ENCODE results near the gene TM4SF4.
"Not testable (repeated sequence)": the region's sequence is repeated elsewhere in the genome, so short reads cannot be mapped to it uniquely, and the experiment has no call there.

Gene TM4SF4

GRCh38 chr3:149474250-149474817 lies at the start of gene TM4SF4:
Gene TM4SF4 (plus strand): TSS chr3:149474697. CDS start chr3:149474878, 181 bp downstream.
- no peak for DNase-seq (ENCODE audit: low read depth in 2 of 3, low spot score in 1 of 3)

GRCh38 chr3:149424918-149425317 lies 49.6 kb upstream of the TM4SF4 start:
- DNase-seq (ENCODE audit: low read depth in 2 of 3, low spot score in 1 of 3): no peak

- DNase-seq (ENCODE audit: low read depth in 2 of 3, low spot score in 1 of 3): no peak
Measured at GRCh38 chr3:149426325-149426724, 48.2 kb upstream of the TM4SF4 start.

GRCh38 chr3:149428087-149428486 lies 46.4 kb upstream of the TM4SF4 start:
- DNase-seq (ENCODE audit: low read depth in 2 of 3, low spot score in 1 of 3): no peak

- DNase-seq (ENCODE audit: low read depth in 2 of 3, low spot score in 1 of 3): no peak
Measured at GRCh38 chr3:149430216-149430615, 44.3 kb upstream of the TM4SF4 start.

GRCh38 chr3:149432149-149432548 lies 42.3 kb upstream of the TM4SF4 start:
- no peak for DNase-seq (ENCODE audit: low read depth in 2 of 3, low spot score in 1 of 3)

- DNase-seq (ENCODE audit: low read depth in 2 of 3, low spot score in 1 of 3): no peak
Measured at GRCh38 chr3:149435996-149436885, 38.3 kb upstream of the TM4SF4 start.

GRCh38 chr3:149437286-149437685 lies 37.2 kb upstream of the TM4SF4 start:
- no peak for DNase-seq (ENCODE audit: low read depth in 2 of 3, low spot score in 1 of 3)

- no peak for DNase-seq (ENCODE audit: low read depth in 2 of 3, low spot score in 1 of 3)
Measured at GRCh38 chr3:149437710-149438109, 36.8 kb upstream of the TM4SF4 start.

- DNase-seq (ENCODE audit: low read depth in 2 of 3, low spot score in 1 of 3): no peak
Measured at GRCh38 chr3:149438981-149439380, 35.5 kb upstream of the TM4SF4 start.

- DNase-seq (ENCODE audit: low read depth in 2 of 3, low spot score in 1 of 3): no peak
Measured at GRCh38 chr3:149441642-149442041, 32.9 kb upstream of the TM4SF4 start.

GRCh38 chr3:149442043-149442442 lies 32.5 kb upstream of the TM4SF4 start:
- DNase-seq (ENCODE audit: low read depth in 2 of 3, low spot score in 1 of 3): no peak

- no peak for DNase-seq (ENCODE audit: low read depth in 2 of 3, low spot score in 1 of 3)
Measured at GRCh38 chr3:149442851-149443544, 31.5 kb upstream of the TM4SF4 start.

- no peak for DNase-seq (ENCODE audit: low read depth in 2 of 3, low spot score in 1 of 3)
Measured at GRCh38 chr3:149443545-149443912, 31.0 kb upstream of the TM4SF4 start.

- DNase-seq (ENCODE audit: low read depth in 2 of 3, low spot score in 1 of 3): not testable (repeated sequence)
Measured at GRCh38 chr3:149444867-149445266, 29.6 kb upstream of the TM4SF4 start.

GRCh38 chr3:149448331-149448831 lies 26.1 kb upstream of the TM4SF4 start:
- no peak for DNase-seq (ENCODE audit: low read depth in 2 of 3, low spot score in 1 of 3)

GRCh38 chr3:149449182-149449581 lies 25.3 kb upstream of the TM4SF4 start:
- DNase-seq (ENCODE audit: low read depth in 2 of 3, low spot score in 1 of 3): no peak

- DNase-seq (ENCODE audit: low read depth in 2 of 3, low spot score in 1 of 3): no peak
Measured at GRCh38 chr3:149449799-149450198, 24.7 kb upstream of the TM4SF4 start.

- no peak for DNase-seq (ENCODE audit: low read depth in 2 of 3, low spot score in 1 of 3)
Measured at GRCh38 chr3:149450281-149450680, 24.2 kb upstream of the TM4SF4 start.

- no peak for DNase-seq (ENCODE audit: low read depth in 2 of 3, low spot score in 1 of 3)
Measured at GRCh38 chr3:149452036-149452435, 22.5 kb upstream of the TM4SF4 start.

GRCh38 chr3:149453140-149453805 lies 21.2 kb upstream of the TM4SF4 start:
- no peak for DNase-seq (ENCODE audit: low read depth in 2 of 3, low spot score in 1 of 3)
